Hematopoietic multipotent progenitor cell treated with erythropoietin and hydrocortisone succinate and interleukin-3 and kit ligand, for 6 days (in vitro differentiated cells): ENCODE data around the gene TMEM31.
"Not testable (repeated sequence)": the region's sequence is repeated elsewhere in the genome, so short reads cannot be mapped to it uniquely, and the experiment has no call there.

Source experiments
- DNase-seq: peaks from one replicate; pipeline ENCODE4 v3.0.0-alpha.2; 2015

The TMEM31 gene

DNA sequence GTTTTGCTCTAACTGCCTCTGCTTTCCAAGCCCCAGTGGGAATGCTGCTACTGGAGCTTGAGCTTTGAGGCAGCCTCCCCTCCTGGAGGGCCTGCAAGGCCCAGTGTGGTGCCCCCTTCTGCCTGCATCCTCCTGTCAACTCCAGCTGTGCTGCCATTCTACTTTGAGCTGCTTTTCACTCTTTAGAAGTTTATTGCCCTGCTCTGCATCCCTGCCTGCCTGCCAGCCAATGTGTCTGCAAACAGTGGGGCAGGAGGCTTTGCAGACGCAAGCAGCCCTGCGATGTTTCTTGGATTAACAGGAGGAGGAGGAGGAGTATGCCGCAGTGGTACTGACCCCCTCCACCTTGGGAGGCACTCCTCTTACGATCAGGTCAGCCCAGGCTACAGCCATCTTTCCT, 16.4 kb downstream of the TMEM31 start:
- no peak for DNase-seq

DNA sequence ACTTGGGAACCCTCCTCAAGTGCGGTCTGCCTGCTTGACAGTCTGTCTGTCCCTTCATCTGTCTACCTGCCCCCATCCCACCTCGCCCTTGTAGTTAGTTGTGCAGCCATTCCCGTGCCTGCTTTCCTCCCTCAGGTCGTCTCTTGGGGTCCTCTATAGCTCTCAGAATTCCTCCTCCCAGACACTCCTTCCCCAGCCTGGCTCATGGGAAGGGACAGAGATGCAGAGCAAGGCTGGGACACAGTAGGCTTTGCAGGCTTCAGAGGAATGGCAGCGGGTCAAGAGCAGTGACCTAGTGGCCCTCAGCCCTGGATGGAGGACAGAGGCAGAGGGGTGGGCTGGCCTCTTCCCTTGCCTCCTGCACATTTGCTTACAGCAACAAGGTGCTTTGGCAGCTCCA, 18.3 kb downstream of the TMEM31 start:
- DNase-seq, result no peak

DNA sequence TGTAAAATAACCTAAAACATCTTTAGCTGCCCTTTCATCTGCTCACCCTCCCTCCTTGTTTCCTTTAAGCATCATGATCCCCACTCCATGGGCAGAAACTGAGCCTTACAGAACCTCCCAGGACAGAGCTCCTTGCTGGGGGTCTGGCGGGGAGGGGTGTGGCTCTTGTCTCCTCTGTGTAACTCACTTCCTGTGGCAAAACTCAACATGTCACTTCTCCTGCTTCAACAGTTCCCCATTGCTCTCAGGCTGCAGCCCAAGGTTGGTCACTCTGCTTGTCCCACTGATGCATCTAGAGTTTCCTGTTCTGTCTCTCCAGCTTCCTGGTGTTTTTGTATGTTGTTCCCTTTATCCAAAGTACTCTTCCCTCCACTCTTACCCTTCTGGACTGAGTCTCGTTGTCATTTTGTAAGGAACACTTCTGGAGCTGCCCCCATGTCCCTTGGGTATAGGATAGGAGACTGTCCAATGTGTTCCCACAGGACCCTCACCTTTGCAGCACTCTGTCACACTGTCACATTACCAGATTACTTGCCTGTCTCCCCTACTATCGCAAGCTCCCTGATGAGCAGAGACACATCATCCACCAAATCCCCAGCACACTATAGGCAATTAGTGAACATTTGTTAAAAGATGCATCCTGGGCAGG, 19.6 kb downstream of the TMEM31 start:
- peak; percentile 10 for DNase-seq

DNA sequence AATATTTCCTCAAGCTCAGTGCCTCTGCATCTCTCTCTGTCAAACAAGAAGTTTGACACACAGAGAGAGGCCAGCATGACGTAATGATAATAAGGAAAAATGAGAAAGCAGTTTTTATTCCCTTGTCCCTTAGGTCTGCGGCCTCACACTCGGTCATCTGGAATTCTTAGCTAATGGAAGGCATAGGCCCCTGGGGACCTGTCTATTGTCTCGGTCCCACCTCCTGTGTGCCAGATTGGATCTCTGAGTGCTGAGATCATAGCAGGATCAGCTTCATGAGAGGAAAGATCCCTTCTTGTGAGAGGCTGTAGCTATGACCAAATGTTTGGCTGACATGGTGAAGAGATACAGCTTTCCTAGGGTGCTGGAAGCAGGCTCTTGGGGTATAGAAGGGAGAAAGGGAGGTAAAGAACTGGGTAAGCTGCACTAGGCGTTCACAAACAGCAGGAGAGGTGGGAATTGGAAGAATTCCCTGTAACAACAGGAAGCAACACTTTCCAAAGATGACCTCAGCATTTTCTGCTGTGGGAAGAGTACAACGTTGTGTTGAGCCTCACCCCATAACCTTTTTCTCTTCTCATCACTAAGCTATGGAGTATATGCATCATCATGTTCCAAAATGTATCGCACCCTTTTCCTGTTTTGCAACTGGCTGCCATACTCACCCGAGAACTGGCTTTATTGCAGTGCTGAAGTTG, 20.2 kb downstream of the TMEM31 start:
- no peak for DNase-seq

DNA sequence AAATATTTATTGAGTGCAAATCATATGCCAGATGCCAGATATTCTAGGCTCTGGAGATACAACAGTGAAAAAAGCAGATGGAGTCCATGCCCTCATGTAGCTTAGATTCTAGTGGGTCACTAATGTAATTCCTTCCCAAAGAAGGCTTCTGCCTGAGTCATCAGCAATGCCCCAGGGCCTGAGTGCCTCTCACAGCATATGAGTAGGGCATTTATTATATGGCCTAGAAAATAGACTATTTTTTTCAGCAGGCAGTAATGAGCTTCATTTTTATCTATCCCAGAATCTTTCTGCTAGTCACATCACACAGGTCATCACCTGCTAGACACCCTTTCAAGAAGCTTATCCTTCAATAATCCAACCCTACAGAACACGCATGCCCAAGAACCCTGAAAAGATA, 22.3 kb downstream of the TMEM31 start:
- DNase-seq, result no peak

DNA sequence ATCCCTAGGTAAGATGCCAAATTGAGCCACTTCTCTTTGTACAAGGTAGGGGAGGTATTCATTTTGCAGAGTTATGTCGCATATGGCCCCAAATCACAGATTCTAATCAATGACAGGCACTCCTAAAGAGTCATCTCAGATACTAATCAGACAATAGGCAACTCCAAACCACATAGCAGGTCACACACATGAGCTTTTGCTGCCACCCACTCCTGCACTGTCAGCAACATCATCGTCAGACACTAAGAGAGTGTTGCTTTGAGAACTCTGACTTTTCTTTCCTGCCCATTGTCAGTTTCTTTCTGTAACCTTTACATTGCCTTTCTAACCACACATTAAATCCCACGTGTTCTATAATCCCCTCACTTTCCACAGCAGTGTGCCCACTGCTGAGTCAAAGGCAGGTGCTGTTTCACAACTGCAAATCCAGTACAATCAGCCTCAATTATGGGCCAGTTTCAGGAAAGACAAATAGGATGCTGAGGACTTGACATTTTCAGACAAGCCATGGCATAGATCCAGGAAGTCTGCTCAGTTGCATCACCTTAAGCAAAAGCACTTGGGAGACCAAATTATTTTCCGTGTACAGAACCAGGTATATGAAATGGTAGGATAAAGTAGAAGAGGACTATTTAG, 23.5 kb downstream of the TMEM31 start:
- no peak for DNase-seq

DNA sequence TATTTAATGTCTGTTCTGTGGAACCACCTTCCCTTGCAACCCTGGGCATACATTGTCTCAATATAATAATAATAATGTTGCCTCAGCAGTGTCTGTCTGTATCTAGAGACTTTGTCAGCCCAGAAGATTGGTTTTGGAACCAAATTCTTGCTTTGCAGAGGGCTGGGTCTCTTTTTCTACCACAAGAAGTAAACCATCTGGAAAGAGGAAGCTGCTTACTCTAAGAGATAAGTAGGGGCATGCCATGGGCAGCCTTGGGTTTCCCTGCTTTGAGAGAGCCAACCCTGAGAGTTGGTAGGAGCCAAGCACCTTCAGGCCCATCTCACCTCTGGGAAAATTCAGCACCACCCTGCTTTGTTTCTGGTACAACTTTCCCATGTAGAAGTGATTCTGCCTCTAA, 27.0 kb downstream of the TMEM31 start:
- peak; percentile 17 for DNase-seq

DNA sequence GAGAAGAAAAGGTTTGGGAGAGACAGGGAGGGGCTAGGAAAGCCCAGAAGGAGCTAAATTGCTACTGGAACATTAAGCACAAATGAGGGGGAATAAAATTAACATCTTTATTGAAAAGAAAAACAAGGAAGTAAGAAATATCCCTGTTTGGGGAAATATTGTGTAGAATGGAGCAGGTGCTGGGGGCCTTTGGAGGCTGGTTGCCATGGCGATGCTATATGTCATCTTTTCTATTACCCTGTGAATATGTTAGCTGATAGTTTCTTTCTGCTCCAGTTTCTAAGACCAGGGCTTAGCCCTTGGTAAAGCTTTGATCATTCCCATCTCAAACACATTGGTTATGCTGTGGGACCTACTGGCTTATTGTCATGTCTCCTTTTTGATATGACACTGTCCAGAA, 28.7 kb downstream of the TMEM31 start:
- DNase-seq, result no peak

DNA sequence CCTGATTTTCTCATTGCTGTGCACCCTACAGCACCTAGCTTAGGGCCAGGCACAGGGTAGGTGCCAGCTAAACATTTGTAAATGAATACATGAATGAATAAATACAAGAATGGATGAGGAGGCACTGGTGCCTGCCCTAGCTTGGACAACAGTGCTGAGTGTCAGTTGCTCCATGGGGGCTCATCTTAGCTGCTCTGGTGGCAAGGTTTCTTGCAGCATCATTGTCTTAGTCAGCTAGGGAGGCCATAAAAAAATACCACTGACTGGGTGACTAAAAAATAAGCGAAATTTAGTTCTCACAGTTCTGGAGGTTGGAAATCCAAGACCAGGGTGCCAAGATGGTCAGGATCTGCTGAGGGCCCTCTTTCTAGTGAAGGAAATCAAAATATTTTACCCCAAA, 31.2 kb downstream of the TMEM31 start:
- no peak for DNase-seq

DNA sequence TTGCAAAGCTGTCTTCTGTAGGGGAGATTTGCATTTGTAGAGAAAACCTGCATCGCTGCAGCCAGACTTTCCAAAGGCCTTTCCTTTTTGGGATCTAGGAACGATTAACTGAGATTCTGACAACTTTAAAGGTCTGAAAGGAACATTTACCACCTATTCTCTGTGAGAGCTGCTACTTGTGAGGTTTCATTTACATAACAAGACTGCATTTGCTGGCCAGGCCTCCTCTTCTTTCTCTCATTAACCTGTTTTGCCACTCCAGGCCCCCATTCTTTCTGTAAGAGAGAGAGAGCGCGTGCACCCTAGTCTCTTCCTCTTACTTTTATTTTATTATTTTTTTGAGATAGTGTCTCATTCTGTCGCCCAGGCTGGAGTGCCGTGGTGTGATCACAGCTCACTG, 31.6 kb downstream of the TMEM31 start:
- DNase-seq, result no peak

DNA sequence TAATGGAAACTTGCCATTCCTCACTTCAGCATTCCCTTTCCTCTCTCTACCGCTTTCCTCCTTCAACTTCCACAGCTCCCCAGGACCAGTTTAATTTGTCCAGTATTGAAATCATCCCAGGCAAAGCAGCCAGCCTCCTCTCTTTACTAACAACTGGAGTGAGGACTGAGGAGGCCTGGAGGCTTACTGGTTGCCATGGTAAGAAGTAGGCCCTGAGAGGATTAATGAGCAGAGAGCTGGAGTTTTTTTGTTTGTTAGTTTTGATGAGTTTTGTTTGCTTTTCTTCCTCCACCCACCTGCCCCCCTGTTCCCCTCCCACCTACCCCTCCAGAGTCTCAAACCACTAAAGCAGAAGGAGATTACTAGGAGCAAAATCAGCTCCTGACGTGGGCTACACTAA, 36.5 kb downstream of the TMEM31 start:
- DNase-seq, result no peak

DNA sequence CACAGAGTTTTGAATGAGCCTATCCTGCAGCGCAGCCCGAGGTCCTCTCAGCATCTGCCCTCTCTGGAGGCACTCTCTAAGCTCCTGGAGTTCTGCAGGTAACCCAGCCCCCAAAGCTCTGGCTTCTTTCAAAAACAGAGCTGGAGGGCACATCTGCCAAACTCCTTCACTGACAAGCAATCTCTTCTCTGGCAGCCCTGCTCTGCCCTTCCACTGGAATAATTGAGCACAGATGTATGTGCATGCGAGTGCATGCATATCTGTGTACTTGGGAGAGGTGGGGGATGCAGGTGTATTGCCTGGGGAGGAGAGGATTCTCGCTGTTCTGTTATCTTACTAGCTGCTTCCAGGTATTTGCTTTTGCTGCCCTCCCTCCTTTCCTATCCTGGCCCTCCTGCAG, 43.7 kb downstream of the TMEM31 start:
- DNase-seq, result no peak

DNA sequence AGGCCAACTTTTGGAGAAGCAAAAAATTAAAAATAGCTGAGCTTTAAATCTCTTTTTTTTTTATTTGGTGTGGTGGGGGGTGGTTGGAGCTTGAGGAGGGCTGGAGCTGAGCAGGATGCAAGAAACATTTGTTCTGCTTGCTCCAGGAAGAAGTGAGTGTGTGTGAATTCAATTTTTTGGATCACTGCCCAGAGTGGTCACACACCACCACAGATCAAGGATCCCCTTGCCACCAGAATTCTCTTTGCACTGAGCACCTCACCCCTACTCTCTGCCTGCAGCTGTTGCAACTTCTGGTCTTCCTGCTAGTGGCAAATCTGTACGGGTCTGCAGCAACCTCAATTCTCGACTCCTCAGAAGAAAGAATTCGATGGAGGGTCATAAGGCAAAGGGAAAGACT, 46.0 kb downstream of the TMEM31 start:
- DNase-seq, result peak; percentile 17

DNA sequence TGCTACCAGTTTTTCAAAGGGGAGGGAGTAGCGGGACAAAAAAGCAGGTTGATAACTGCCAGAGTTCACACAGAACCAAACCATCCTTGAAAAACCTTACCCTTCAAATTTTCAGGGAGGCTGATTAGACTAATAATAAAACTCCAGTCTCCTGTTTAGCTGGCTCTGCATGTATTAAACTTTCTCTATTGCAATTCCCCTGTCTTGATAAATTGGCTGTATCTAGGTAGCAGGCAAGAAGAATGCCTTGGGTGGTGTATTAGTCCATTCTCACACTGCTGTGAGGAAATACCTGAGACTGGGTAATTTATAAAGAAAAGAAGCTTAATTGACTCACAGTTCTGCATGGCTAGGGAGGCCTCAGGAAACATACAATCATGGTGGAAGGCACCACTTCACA, 47.8 kb downstream of the TMEM31 start:
- no peak for DNase-seq

DNA sequence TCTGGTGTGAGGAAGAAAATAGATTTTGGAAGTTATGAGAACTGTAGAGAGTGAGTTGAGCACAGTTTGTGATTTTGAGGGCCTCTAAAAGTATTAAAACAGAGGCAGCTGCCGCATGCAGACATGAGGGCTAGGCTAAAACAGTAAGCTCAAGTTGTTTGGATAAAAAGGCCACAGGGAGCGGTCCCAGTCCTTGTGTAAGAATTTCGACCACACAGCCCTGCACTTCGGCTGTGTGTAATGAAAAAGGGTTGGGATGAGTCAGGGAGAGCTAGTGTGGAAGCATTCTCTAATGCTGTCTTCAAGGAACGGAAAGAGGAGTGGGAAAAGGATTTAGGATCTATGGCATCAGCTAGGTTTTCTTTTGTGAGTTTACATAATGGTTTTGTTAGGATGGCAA, 52.8 kb downstream of the TMEM31 start:
- not testable (repeated sequence) for DNase-seq
